ENCODE data around the gene NDUFB10.

DNA sequence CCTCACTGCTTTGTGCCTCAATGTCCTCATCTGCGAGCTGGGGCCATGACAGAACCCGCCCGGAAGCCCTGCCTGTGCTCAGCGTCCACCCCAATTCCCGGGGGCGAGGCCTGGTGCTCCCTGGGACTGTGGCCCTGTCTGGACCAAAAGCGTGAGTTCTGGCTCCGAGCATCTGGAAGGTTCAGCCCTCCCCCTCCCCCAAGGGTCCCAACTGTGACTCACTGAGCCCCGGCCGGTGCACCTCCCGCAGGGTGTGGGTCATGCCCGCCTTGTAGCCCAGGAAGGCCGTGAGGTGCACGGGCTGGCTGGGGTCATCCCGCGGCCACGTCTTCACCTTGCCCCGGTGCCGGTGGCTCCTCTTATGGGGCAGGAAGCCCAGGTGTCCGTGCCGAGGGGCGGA is 5.6 kb upstream of the NDUFB10 start:
- TF ChIP-seq, protein P1, sequence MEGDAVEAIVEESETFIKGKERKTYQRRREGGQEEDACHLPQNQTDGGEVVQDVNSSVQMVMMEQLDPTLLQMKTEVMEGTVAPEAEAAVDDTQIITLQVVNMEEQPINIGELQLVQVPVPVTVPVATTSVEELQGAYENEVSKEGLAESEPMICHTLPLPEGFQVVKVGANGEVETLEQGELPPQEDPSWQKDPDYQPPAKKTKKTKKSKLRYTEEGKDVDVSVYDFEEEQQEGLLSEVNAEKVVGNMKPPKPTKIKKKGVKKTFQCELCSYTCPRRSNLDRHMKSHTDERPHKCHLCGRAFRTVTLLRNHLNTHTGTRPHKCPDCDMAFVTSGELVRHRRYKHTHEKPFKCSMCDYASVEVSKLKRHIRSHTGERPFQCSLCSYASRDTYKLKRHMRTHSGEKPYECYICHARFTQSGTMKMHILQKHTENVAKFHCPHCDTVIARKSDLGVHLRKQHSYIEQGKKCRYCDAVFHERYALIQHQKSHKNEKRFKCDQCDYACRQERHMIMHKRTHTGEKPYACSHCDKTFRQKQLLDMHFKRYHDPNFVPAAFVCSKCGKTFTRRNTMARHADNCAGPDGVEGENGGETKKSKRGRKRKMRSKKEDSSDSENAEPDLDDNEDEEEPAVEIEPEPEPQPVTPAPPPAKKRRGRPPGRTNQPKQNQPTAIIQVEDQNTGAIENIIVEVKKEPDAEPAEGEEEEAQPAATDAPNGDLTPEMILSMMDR (IDR thresholded peaks at IDR 0.05): no peak
- no peak for TF ChIP-seq POLR2A (IDR thresholded peaks at IDR 0.05)

All from ovary (tissue), 3 donors.